IPS-18a (cell line): ENCODE measurements around the gene CIRBP.

Experiments
- H3K27ac ChIP-seq: one replicate; pipeline ENCODE4 v1.5.1; 2013; ENCODE audit warnings: low read length
- H3K27me3 ChIP-seq: one replicate; pipeline ENCODE4 v1.6.1; 2013; ENCODE audit warnings: mild to moderate bottlenecking, low read length; ENCODE audit not compliant: control insufficient read depth, insufficient read depth
- H3K36me3 ChIP-seq: one replicate; pipeline ENCODE4 v1.6.1; 2013; ENCODE audit warnings: low read depth, low read length; ENCODE audit not compliant: control insufficient read depth
- H3K4me1 ChIP-seq: one replicate; pipeline ENCODE4 v1.6.1; 2013; ENCODE audit warnings: low read depth, low read length; ENCODE audit not compliant: control insufficient read depth
- H3K4me3 ChIP-seq: one replicate; pipeline ENCODE4 v1.5.1; 2013; ENCODE audit warnings: low read length
- H3K9ac ChIP-seq: one replicate; pipeline ENCODE4 v1.6.1; 2013; ENCODE audit warnings: mild to moderate bottlenecking, low read length, moderate library complexity
- H3K9me3 ChIP-seq: one replicate; pipeline ENCODE4 v1.6.1; 2013; ENCODE audit warnings: low read depth, low read length; ENCODE audit not compliant: control insufficient read depth

CIRBP gene

GRCh38 chr19:1233115-1233667 lies 35.9 kb upstream of the CIRBP start:
- H3K36me3 ChIP-seq, result peaks cover 7% of the 10 kb centered on the region
- no peak overlapping the region for H3K4me3 ChIP-seq
- H3K9me3 ChIP-seq, result no peaks in the 10 kb centered on the region
- H3K27ac ChIP-seq, result no peak overlapping the region
- no peaks in the 10 kb centered on the region for H3K27me3 ChIP-seq
- no peak overlapping the region for H3K9ac ChIP-seq
- H3K4me1 ChIP-seq, result peaks cover 2% of the 10 kb centered on the region

- Histone ChIP-seq H3K9ac (no peak overlapping the region), H3K36me3 (peaks cover 7% of the 10 kb centered on the region), H3K4me1 (peaks cover 4% of the 10 kb centered on the region), H3K9me3 (no peaks in the 10 kb centered on the region), H3K27me3 (no peaks in the 10 kb centered on the region), H3K27ac (no peak overlapping the region), H3K4me3 (no peak overlapping the region)
These were observed 34.8 kb upstream of the CIRBP start for GRCh38 chr19:1234051-1234954.

GRCh38 chr19:1234955-1235380 lies 34.2 kb upstream of the CIRBP start:
- Histone ChIP-seq H3K9me3 (no peaks in the 10 kb centered on the region), H3K36me3 (peaks cover 7% of the 10 kb centered on the region), H3K4me1 (peaks cover 4% of the 10 kb centered on the region), H3K4me3 (no peak overlapping the region), H3K9ac (no peak overlapping the region), H3K27me3 (no peaks in the 10 kb centered on the region), H3K27ac (no peak overlapping the region)

GRCh38 chr19:1235625-1236538 lies 33.2 kb upstream of the CIRBP start:
- H3K4me3 ChIP-seq, result peak overlapping the region; percentile 46
- H3K27ac ChIP-seq, result no peak overlapping the region

GRCh38 chr19:1236576-1236975 lies 32.6 kb upstream of the CIRBP start:
- Histone ChIP-seq H3K27ac (no peak overlapping the region), H3K4me3 (peak overlapping the region; percentile 65), H3K27me3 (peaks cover 5% of the 10 kb centered on the region), H3K9ac (no peak overlapping the region), H3K4me1 (peaks cover 4% of the 10 kb centered on the region), H3K36me3 (peaks cover 7% of the 10 kb centered on the region), H3K9me3 (no peaks in the 10 kb centered on the region)

More at GRCh38 chr19:1235625-1236538, 33.2 kb upstream of the CIRBP start:
- no peaks in the 10 kb centered on the region for H3K9me3 ChIP-seq
- peaks cover 7% of the 10 kb centered on the region for H3K36me3 ChIP-seq
- no peak overlapping the region for H3K9ac ChIP-seq
- peaks cover 4% of the 10 kb centered on the region for H3K4me1 ChIP-seq
- peaks cover 2% of the 10 kb centered on the region for H3K27me3 ChIP-seq

- H3K4me3 ChIP-seq, result peak overlapping the region; percentile 65
- no peaks in the 10 kb centered on the region for H3K9me3 ChIP-seq
- H3K27ac ChIP-seq, result no peak overlapping the region
- H3K4me1 ChIP-seq, result peaks cover 4% of the 10 kb centered on the region
- H3K36me3 ChIP-seq, result peaks cover 7% of the 10 kb centered on the region
- peak overlapping the region; percentile 9 for H3K9ac ChIP-seq
- peaks cover 5% of the 10 kb centered on the region for H3K27me3 ChIP-seq
These were observed 32.0 kb upstream of the CIRBP start for GRCh38 chr19:1237027-1237659.

- Histone ChIP-seq H3K27ac (no peak within 1 kb of the TSS), H3K9ac (peak within 1 kb of the TSS; percentile 9), H3K27me3 (peaks cover 5% of the 10 kb centered on the region)
These were observed 31.3 kb upstream of the CIRBP start, which contains the start of gene CBARP for GRCh38 chr19:1237754-1238368. Gene CBARP (minus strand): TSS chr19:1238005. CDS start chr19:1236100, 1,905 bp downstream.

GRCh38 chr19:1238369-1239303 lies 30.5 kb upstream of the CIRBP start:
- peak overlapping the region; percentile 48 for H3K4me3 ChIP-seq
- H3K27ac ChIP-seq, result no peak overlapping the region
- peaks cover 7% of the 10 kb centered on the region for H3K4me1 ChIP-seq
- H3K9ac ChIP-seq, result no peak overlapping the region
- H3K27me3 ChIP-seq, result peaks cover 5% of the 10 kb centered on the region
- H3K9me3 ChIP-seq, result no peaks in the 10 kb centered on the region
- H3K36me3 ChIP-seq, result peaks cover 5% of the 10 kb centered on the region

More at GRCh38 chr19:1237754-1238368, 31.3 kb upstream of the CIRBP start, which contains the start of gene CBARP:
- H3K4me3 ChIP-seq, result peak within 1 kb of the TSS; percentile 65
- H3K4me1 ChIP-seq, result peaks cover 7% of the 10 kb centered on the region
- H3K9me3 ChIP-seq, result no peaks in the 10 kb centered on the region
- peaks cover 7% of the 10 kb centered on the region for H3K36me3 ChIP-seq

- Histone ChIP-seq H3K4me3 (no peak overlapping the region), H3K27ac (no peak overlapping the region), H3K9me3 (no peaks in the 10 kb centered on the region), H3K27me3 (peaks cover 5% of the 10 kb centered on the region), H3K9ac (no peak overlapping the region), H3K36me3 (no peaks in the 10 kb centered on the region), H3K4me1 (peaks cover 7% of the 10 kb centered on the region)
These were observed 29.7 kb upstream of the CIRBP start for GRCh38 chr19:1239420-1239795.
